SK-N-SH (cell line): ENCODE measurements around the gene USO1.

Experiments used
- RXRA ChIP-seq: IDR thresholded peaks from 2 replicates; pipeline ENCODE4 v1.4.0; 2012; ENCODE audit warnings: low read depth, mild to moderate bottlenecking, borderline replicate concordance
- TF ChIP-seq, protein P1 (sequence below): fragments of 200-600 bp; sonication (generic); IDR thresholded peaks from 2 replicates; pipeline ENCODE4 v1.6.1; 2017; ENCODE audit warnings: antibody characterized with exemption, mild to moderate bottlenecking, moderate library complexity

DNA sequence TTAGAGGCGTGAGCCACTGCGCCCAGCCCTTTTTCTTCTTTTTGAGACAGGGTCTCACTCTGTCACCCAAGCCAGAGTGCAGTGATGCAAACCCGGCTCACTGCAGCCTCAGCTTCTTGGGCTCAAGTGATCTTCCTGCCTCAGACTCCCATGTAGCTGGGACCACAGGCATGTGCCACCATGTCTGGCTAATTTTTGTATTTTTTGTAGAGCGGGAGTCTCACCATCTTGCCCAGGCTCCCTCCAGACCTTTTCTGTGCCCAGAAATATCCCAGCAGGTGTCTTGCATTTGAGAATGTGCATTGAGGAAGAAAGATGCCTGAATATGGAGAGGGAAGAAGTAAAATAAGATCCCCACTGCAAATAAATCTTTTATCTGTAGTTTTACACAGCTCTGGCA, 119.2 kb downstream of the USO1 start:
- TF ChIP-seq, protein P1, sequence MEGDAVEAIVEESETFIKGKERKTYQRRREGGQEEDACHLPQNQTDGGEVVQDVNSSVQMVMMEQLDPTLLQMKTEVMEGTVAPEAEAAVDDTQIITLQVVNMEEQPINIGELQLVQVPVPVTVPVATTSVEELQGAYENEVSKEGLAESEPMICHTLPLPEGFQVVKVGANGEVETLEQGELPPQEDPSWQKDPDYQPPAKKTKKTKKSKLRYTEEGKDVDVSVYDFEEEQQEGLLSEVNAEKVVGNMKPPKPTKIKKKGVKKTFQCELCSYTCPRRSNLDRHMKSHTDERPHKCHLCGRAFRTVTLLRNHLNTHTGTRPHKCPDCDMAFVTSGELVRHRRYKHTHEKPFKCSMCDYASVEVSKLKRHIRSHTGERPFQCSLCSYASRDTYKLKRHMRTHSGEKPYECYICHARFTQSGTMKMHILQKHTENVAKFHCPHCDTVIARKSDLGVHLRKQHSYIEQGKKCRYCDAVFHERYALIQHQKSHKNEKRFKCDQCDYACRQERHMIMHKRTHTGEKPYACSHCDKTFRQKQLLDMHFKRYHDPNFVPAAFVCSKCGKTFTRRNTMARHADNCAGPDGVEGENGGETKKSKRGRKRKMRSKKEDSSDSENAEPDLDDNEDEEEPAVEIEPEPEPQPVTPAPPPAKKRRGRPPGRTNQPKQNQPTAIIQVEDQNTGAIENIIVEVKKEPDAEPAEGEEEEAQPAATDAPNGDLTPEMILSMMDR = no peak
- TF ChIP-seq RXRA = no peak
